Activated naive CD4-positive, alpha-beta T cell treated with anti-CD3 and anti-CD28 coated beads, Interleukin-2, amount 50 U/mL, for 72 hours (primary cell): Measurements from ENCODE around the gene CSK. TPM values are rescaled to one million over a fixed set of nuclear protein-coding genes. Genes with fewer than 3 reads are reported as not detected.
"Not testable (repeated sequence)": the region's sequence is repeated elsewhere in the genome, so short reads cannot be mapped to it uniquely, and the experiment has no call there.

Source experiments
- ATAC-seq, 2 donors: fragments of 150-1000 bp; cut with Tn5 transposase; 2 replicates each; pipeline ENCODE4 v1.10.0; 2021; ENCODE audit warnings: mild to moderate bottlenecking in 2 of 2, moderate library complexity in 2 of 2
- DNase-seq, 2 donors: peaks; one replicate each; pipeline ENCODE4 v3.0.0; 2021 to 2022; ENCODE audit warnings: low spot score in 2 of 2
- H3K27ac Mint-ChIP-seq, 2 donors: one replicate each; pipeline ENCODE4 v1.8.0; 2022; ENCODE audit warnings: mild to moderate bottlenecking in 2 of 2, mixed read lengths in 2 of 2
- H3K36me3 Mint-ChIP-seq, 2 donors: one replicate each; pipeline ENCODE4 v1.8.0; 2022; ENCODE audit warnings: mixed read lengths in 2 of 2
- H3K9me3 Mint-ChIP-seq, 2 donors: one replicate each; pipeline ENCODE4 v1.8.0; 2022; ENCODE audit warnings: mixed read lengths in 2 of 2
- total RNA-seq, 2 donors: library from RNA; stranded (reverse); gene quantifications; one replicate each; pipeline ENCODE4 v1.2.3, GENCODE V29; 2022

The CSK gene
- total RNA-seq, 2 donors from 2014 or later = 231 to 297 TPM

- peak; percentile 10 to 48 for ATAC-seq
- DNase-seq = no peak
- Mint-ChIP-seq H3K27ac (peak overlapping the region; percentile 87 to 95), H3K36me3 (peaks cover 36 to 40% of the 10 kb centered on the region in 2 donors), H3K9me3 (no peaks in the 10 kb centered on the region)
Measured at GRCh38 chr15:74780523-74781430, 1.1 kb upstream of the CSK start.

- Mint-ChIP-seq H3K36me3 (peaks cover 45 to 53% of the 10 kb centered on the region in 2 donors), H3K27ac (peak overlapping the region; percentile 88 to 94), H3K9me3 (no peaks in the 10 kb centered on the region)
- DNase-seq (no peak), ATAC-seq (peak; percentile 6 to 29)
Measured at GRCh38 chr15:74782259-74783071, 585 bp downstream of the CSK start.

GRCh38 chr15:74783072-74783807 is 1.4 kb downstream of the CSK start:
- Mint-ChIP-seq H3K9me3 (no peaks in the 10 kb centered on the region), H3K27ac (peak overlapping the region; percentile 88 to 94), H3K36me3 (peaks cover 45 to 60% of the 10 kb centered on the region in 2 donors)
- ATAC-seq (no peak), DNase-seq (no peak)

GRCh38 chr15:74783808-74784175 is 1.9 kb downstream of the CSK start:
- no peaks in the 10 kb centered on the region for H3K9me3 Mint-ChIP-seq
- peaks cover 50 to 66% of the 10 kb centered on the region in 2 donors for H3K36me3 Mint-ChIP-seq
- ATAC-seq (no peak), DNase-seq (no peak)
- H3K27ac Mint-ChIP-seq = peak overlapping the region; percentile 88 to 94

GRCh38 chr15:74784426-74785193 is 2.7 kb downstream of the CSK start:
- Mint-ChIP-seq H3K9me3 (no peaks in the 10 kb centered on the region), H3K36me3 (peaks cover 50 to 74% of the 10 kb centered on the region in 2 donors), H3K27ac (peak overlapping the region; percentile 94 to 99)
- no peak for ATAC-seq
- DNase-seq = no peak

GRCh38 chr15:74785194-74786032 is 3.5 kb downstream of the CSK start:
- ATAC-seq = peak in 1 of 2 donors; percentile 12
- no peak for DNase-seq
- peaks cover 50 to 80% of the 10 kb centered on the region in 2 donors for H3K36me3 Mint-ChIP-seq
- no peaks in the 10 kb centered on the region for H3K9me3 Mint-ChIP-seq
- peak overlapping the region; percentile 94 to 99 for H3K27ac Mint-ChIP-seq

- DNase-seq, ATAC-seq, H3K9me3 Mint-ChIP-seq: not testable (repeated sequence)
- H3K27ac Mint-ChIP-seq = peak overlapping the region; percentile 94 to 99
- H3K36me3 Mint-ChIP-seq = peaks cover 48 to 83% of the 10 kb centered on the region in 2 donors
Measured at GRCh38 chr15:74786081-74786480, 4.2 kb downstream of the CSK start.

- peak overlapping the region; percentile 94 to 99 for H3K27ac Mint-ChIP-seq
- DNase-seq = peak in 1 of 2 donors; percentile 78
- ATAC-seq = peak in 1 of 2 donors; percentile 2
- H3K9me3 Mint-ChIP-seq = no peaks in the 10 kb centered on the region
- H3K36me3 Mint-ChIP-seq = peaks cover 48 to 84% of the 10 kb centered on the region in 2 donors
Measured at GRCh38 chr15:74786551-74787165, 4.8 kb downstream of the CSK start.

- peak; percentile 68 to 84 for ATAC-seq
- Mint-ChIP-seq H3K27ac (peak overlapping the region; percentile 94 to 99), H3K9me3 (no peaks in the 10 kb centered on the region), H3K36me3 (peaks cover 53 to 90% of the 10 kb centered on the region in 2 donors)
- DNase-seq = peak; percentile 82 to 91
Measured at GRCh38 chr15:74787251-74788041, 5.6 kb downstream of the CSK start.

- no peaks in the 10 kb centered on the region for H3K9me3 Mint-ChIP-seq
- DNase-seq (no peak), ATAC-seq (peak in 1 of 2 donors; percentile 0)
- H3K27ac Mint-ChIP-seq = peak overlapping the region; percentile 94 to 99
- peaks cover 47 to 83% of the 10 kb centered on the region in 2 donors for H3K36me3 Mint-ChIP-seq
Measured at GRCh38 chr15:74788042-74788682, 6.3 kb downstream of the CSK start.

- Mint-ChIP-seq H3K9me3 (no peaks in the 10 kb centered on the region), H3K36me3 (peaks cover 42 to 78% of the 10 kb centered on the region in 2 donors), H3K27ac (peak overlapping the region; percentile 94 to 99)
- peak in 1 of 2 donors; percentile 81 for DNase-seq
- peak; percentile 21 to 52 for ATAC-seq
Measured at GRCh38 chr15:74788683-74789151, 6.8 kb downstream of the CSK start.

- DNase-seq = no peak
- Mint-ChIP-seq H3K27ac (peak overlapping the region; percentile 94 to 99), H3K9me3 (no peaks in the 10 kb centered on the region), H3K36me3 (peaks cover 38 to 73% of the 10 kb centered on the region in 2 donors)
- no peak for ATAC-seq
Measured at GRCh38 chr15:74789171-74789631, 7.3 kb downstream of the CSK start.

- ATAC-seq (no peak), DNase-seq (no peak)
- peak overlapping the region; percentile 94 to 99 for H3K27ac Mint-ChIP-seq
- H3K36me3 Mint-ChIP-seq = peaks cover 33 to 68% of the 10 kb centered on the region in 2 donors
- H3K9me3 Mint-ChIP-seq = no peaks in the 10 kb centered on the region
Measured at GRCh38 chr15:74789741-74790079, 7.8 kb downstream of the CSK start.
